Embryonic facial prominence (tissue), 1 donor: ENCODE results near the gene LRP1-AS.

Experiments
- DNase-seq: peaks from one replicate; pipeline ENCODE4 v3.0.0-alpha.2; 2016; ENCODE audit errors: extremely low spot score

LRP1-AS gene

GRCh38 chr12:57160040-57160439 lies 12.6 kb upstream of the LRP1-AS start:
- no peak for DNase-seq

- no peak for DNase-seq
Measured at GRCh38 chr12:57159311-57159710, 11.9 kb upstream of the LRP1-AS start.

DNA sequence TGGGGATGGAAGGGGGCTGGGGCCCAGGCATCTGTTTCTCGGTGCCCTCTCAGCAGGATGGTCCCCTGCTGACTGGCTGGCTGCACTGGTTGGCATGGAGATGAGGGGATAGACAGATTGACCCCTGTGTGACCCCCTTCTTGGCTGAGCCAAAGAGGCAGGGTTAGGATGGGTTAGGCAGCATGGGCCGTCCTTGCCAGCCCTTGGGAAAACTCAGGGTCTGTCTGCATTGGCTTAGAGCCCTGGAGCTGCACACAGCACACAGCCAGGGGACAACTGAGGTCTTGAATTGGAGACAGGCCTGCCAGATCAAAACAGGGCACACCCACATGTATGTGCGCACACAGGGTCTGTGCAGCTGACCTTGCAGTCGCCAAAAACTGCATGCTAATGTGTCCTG lies 11.2 kb upstream of the LRP1-AS start:
- DNase-seq, result no peak

DNA sequence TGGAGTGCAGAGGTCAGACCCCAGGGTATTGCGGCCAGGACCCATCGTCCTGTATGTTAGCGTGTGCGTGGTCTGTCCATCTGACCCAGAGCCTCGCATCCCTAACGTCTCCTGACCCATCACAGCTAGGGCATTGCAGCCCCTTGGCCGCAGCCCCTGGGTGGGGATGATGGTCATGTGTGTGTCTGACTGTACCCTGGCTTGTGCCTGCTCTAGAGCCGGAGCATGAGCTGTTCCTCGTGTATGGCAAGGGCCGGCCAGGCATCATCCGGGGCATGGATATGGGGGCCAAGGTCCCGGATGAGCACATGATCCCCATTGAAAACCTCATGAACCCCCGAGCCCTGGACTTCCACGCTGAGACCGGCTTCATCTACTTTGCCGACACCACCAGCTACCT lies 10.8 kb upstream of the LRP1-AS start:
- no peak for DNase-seq

GRCh38 chr12:57157588-57158173 lies 10.3 kb upstream of the LRP1-AS start:
- DNase-seq, result no peak

GRCh38 chr12:57156701-57157403 lies 9.4 kb upstream of the LRP1-AS start:
- no peak for DNase-seq

DNA sequence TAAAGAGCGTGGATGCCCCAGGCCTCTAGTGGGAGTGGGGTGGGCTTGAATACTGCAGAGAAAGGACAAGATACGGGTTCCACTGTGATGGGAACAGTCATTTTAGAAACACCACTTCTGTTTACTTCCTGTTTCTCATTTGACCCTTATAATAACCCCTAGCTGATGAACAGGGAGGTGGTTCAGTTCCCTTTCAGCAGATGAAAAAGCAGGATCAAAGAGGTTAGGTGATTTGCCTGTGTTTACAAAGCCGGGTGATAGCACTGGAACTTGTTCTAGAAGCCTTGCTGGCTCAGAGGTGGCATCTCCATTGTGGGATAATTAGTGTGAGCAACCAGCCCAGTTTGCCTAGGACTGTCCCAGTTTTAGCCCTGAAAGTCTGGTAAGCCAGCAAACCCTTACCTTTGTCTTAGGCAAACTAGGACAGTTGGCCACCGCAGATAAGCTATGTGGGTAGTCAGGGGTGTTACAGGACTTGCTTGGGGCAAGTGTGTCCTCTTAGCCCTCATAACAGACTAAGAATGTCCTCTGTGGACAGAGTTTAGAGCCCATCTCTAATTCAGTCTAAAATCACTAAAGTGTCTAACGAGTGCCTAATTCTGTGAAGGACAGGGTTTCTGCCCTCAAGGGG lies 7.5 kb upstream of the LRP1-AS start:
- DNase-seq, result no peak

DNA sequence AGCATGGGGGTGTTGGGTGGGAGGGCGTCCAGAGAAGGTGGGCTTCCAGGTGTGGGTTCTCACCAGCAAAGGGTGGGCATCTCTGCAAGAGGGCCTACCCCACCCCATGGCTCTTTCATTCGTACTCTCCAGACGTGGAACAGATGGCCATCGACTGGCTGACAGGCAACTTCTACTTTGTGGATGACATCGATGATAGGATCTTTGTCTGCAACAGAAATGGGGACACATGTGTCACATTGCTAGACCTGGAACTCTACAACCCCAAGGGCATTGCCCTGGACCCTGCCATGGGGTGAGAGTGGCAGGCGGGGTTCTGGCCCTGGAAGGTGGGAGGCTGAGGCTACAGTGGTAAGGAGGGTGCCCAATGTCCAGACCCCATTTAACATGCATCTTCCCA lies 6.7 kb upstream of the LRP1-AS start:
- no peak for DNase-seq

DNA sequence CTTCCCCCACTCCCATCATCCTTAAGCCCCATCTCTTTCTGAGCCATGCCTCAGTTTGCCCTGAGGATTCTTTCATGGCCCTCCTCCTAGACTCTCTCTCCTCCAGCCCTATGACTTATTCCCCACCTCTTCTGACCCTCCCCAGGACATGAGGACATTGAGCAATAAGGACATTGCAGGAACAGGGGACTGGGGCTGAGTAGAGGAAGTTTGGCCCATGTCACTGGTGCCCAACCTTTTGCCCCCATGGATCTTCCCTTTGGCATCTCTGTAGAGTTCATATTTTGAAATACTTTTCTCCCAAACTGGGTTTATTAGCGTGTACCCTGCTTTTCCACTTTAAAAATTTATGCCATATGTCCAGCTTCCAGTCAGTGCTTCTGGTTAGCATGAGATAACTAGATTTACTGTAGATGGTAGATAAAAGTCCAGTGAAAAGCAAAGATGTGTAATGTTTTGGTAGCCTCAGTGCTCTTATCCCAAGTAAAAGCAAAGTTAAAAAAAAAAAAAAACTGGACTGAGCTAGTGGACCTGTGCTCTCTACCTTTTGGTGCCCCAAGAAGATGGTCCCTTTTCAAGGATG lies 6.1 kb upstream of the LRP1-AS start:
- no peak for DNase-seq

GRCh38 chr12:57152639-57153038 lies 5.2 kb upstream of the LRP1-AS start:
- no peak for DNase-seq

DNA sequence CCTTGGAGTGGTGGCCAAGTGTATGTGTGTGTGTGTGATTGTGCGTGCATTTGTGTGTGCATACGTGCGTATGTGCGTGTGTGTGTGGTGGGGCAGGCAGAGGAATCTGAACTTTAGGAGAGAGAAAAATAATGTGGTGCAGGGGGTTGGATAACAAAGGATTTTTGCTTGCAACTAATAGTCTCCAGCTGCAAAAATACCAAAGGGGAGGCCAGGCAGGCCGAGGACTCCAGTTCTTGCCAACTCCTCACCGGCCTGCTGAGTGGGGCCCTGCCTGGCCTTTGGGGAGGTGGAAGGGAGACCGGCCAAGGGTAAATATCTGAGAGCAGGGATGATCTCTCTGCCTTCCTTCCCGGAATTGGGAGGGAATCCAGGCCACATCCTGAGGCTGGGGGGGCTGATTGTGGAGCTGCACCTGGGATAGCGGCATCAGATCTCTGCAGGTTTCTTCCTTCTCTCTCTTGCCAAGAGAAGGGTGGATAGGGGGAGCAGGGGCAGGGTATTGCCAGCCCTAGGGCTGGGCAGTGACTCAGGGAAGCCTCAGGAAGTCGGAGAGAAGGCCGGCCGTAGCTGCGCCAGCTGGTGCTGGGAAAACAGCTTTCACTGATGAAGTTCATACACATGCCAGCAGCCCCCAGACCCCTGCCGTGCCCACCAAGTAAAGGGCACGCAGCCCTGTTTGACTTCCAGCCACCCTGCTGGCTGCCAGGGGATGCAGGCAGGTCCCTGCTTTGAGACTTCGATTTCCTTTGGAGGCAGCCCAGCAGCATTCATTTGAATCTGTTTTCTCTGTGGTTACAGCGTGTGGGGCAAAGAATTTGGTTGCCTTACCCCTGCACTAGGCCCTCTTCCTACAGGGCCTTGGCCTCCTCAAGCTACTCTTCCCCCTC lies 4.6 kb upstream of the LRP1-AS start:
- DNase-seq, result no peak

DNA sequence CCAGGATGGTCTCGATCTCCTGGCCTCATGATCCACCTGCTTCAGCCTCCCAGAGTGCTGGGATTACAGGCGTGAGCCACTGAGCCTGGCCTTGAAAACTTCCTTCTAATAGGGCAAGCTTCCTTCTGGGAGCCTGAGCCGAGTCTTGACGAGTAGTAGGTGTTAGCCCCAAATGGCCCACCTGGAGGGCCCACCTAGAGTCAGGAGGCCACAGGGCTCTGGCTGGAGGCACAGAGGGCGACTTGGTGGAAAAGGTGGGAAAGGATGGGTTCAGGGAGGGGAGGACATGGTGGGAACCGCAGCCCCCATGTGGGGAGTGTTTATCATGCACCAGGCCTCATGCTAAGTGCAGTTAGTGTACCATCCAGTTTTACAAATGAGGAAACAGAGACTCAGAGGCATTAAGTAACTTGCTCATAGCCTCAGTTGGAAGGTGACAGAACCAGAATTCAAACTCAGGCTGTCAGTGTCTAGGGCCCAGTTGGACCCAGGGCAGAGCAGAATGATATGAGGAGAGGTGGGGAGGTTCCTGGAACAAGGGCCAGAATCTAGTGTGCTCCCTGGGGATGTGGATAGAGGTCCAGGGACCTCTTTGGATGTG lies 3.1 kb upstream of the LRP1-AS start:
- no peak for DNase-seq

GRCh38 chr12:57149245-57149900 lies 2.0 kb upstream of the LRP1-AS start:
- DNase-seq, result no peak

- no peak for DNase-seq
Measured at GRCh38 chr12:57148469-57149244, 1.2 kb upstream of the LRP1-AS start.

DNA sequence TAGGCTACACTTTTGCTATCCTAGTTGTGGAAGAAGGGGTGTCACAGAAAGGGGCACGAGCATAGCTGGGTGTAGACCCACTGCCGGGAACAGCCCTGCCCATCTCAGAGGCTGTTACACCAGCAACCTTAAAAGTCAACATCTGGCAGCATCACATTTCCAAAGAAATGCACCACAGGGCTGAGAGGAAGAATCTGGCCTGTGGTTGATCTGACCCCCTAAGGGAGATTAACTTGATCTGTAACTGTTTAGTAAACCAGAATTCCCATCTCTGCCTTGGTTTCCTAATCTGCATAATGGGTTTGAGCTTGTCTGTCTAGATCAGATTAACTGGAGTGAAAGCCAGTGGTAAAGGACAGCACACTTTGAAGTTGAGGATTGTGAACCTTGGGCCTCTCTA lies 1.3 kb downstream of the LRP1-AS start:
- no peak for DNase-seq

DNA sequence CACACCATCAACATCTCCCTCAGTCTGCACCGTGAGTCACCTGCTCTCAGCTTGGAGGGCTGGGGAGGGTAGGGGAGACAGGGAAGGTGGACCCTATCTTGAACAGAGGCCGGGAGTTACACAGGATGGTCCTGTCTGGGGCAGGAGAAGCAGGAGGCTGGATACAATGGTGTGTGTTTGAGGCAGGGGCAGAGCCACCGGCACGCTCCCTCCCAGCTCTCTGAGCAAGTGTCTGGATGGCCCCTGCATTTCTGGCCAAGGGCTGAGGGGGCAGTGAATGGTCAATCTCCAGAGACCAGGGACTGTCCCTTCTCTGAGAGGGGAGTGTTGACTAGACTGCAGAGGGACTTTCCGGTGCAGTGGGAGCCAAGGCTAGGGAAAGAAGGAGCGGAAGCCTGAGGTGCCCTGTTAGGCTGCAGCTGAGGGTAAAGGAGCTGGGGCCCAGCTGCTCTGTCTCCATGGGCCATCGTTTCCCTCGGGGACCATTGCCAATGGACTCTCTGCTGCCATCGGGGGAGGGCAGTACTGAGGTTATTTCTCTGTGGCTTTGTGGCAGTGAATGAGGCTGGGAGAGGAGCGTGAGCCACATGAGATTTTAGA lies 1.9 kb downstream of the LRP1-AS start:
- DNase-seq, result no peak

GRCh38 chr12:57143454-57143853 lies 4.0 kb downstream of the LRP1-AS start:
- DNase-seq, result no peak

DNA sequence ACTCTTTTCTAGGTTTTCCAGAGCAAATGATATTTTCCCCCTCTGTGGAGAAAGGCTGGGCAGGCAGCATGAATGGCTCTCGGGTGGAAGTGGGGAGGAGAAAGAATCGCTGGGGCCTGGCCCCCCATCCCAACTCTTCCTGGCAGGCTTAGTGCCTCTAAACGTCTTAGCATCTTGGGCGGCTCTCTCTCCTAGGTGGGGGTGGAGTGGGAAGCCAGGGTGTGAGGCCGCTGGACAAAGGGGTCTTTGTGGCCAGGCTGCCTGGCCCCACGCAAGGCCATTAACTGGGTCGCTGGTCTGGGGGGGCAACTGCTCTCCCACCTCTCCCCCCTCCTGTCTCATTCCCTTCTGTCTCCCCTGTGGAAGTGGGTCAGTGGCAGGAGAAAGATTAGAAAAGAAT lies 4.7 kb downstream of the LRP1-AS start:
- no peak for DNase-seq

GRCh38 chr12:57142121-57142520 lies 5.3 kb downstream of the LRP1-AS start:
- no peak for DNase-seq

DNA sequence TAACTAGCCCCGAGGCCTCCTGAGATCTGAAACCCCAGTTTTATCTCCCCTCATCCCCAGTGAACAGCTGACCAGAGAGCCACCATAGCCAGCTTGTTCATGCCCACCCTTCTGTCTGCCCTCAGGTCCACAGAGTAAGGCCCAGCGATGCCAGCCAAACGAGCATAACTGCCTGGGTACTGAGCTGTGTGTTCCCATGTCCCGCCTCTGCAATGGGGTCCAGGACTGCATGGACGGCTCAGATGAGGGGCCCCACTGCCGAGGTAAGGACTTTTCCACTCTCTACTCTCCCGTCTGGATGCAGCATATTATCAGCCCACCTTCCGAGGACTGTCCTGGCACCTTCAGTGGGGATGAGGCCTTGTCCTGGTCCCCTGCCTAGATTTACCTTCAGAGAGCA lies 6.2 kb downstream of the LRP1-AS start:
- DNase-seq, result no peak
